ENCODE measurements around the gene FOXO1. TPM values are rescaled to one million over a fixed set of nuclear protein-coding genes. Genes with fewer than 3 reads are reported as not detected.

Gene FOXO1
- total RNA-seq, 1 donor from 2014 or later = 31.5 TPM

DNA sequence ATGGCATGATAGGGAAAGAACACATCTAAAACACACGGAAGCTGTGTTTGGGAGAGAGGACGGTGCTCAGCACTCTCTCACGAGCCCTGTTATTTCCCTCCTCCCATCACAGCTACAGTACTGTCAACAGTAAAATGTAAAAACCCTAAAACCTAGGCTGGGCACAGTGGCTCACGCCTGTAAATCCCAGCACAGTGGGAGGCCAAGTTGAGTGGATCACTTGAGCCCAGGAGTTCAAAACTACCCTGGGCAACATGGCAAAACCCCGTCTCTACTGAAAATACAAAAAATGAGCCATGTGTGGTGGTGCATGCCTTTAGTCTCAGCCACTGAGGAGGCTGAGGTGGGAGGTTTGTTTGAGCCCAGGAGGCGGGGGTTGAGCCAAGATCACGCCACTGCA, 54.8 kb downstream of the FOXO1 start:
- intact Hi-C loops (cut with micrococcal nuclease) = loop anchor here (2.0 to 5.0 kb wide), 2 partner anchors 124 to 159 kb away; partner anchors contain the start of gene MRPS31

DNA sequence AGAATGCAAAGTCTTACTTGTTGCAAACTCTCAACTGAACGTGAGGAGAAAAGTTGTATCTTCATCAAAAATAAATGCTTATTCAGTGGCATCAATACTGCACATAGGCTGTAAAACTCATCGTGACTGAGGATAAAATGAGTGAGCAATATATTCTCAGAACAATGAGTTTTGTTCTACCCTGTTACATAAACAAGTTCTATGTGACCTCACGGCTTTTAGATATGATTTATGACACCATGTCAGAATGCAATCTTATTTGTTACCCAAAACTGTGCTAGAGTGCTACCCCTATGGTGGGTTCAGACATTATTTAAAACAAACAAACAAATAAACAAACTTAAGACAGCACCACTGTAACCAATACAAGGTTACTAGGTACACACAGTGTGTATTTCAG, 55.4 kb downstream of the FOXO1 start:
- intact Hi-C loops (cut with micrococcal nuclease) = loop anchor here (5.0 kb wide), 1 partner anchor 124 kb away; no protein-coding TSS in a partner anchor

GRCh38 chr13:40609972-40610726, 56.3 kb downstream of the FOXO1 start:
- intact Hi-C loops (cut with micrococcal nuclease) = loop anchor here (5.0 kb wide), 1 partner anchor 123 kb away; no protein-coding TSS in a partner anchor

DNA sequence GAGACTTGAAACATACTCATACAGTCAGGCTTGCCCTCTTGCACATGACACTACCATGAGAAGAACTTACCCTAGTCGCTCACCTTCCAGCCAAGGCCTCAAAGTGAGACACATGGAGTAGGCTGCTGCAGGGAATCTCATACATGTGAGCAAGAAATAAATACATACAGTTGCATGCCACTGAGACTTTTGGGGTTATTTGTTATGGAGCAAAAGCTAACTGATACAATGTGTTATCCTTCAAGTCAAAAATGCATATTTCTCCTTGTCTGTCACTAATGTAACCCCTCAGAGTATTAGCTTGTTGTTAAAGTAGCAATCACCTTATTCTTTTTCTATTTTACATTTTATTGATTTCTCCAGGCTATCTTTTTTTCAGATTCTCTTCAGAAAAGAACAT, 58.1 kb downstream of the FOXO1 start:
- intact Hi-C loops (cut with micrococcal nuclease) = no loop called here

DNA sequence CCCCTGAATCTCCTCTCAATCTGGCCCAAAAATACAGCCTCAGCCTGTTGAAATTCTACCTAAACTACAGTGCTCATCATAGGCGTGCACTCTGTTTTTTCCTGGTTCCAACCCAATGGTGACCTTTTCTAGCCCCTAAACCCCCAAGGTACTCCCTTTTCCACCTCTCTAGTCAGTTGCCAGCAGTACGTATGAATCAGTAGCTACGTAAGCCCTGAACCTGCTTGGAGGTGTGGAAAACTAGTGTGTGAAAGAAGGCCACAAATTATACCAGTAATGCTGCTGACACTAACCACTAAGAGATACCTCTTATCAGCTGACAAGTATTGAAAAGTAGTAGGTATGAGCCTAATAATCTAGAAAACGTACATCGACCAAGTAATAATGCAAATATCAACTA, 60.9 kb downstream of the FOXO1 start:
- intact Hi-C loops (cut with micrococcal nuclease) = no loop called here

DNA sequence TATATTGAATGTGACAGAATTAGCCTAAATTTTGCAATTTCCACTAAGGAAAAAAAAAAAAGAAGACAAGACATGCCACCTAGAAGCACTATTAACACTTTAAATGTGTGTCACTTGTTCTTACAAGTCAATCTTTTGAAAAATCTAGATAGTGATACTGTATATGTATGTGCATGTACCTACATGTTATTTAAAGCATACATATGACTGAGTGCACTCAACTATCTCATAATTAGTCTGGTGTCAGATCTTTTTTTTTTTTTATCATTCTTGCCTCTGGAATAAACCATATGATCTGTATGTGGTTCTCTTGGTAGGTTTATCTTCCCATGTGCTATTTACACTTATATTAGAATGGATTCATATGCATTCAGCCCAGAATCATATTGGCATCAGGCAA, 62.3 kb downstream of the FOXO1 start:
- intact Hi-C loops (cut with micrococcal nuclease) = no loop called here

- intact Hi-C loops (cut with micrococcal nuclease) = no loop called here
Measured at GRCh38 chr13:40600149-40600751, 66.2 kb downstream of the FOXO1 start.

DNA sequence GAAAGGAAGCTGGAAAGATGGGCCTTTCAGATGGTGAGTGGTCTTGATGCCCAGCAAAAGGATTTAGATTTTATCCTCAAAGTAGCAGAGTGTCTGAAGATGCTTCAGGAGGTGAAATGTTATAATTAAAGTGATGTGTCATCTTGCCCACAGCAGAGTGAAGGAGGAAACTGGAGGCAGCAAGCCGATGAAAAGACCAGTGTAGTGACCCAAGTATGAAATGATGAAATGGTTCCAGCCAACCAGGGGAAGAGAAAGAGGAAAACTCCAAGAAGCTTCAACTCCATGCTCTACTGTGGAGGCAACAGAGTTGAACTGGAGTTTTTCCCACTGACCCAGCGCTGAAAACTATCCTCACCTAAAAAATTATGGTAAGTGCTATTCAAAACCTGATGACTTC, 66.7 kb downstream of the FOXO1 start:
- intact Hi-C loops (cut with micrococcal nuclease) = loop anchor here (5.0 kb wide), 1 partner anchor 38 kb away; no protein-coding TSS in a partner anchor

DNA sequence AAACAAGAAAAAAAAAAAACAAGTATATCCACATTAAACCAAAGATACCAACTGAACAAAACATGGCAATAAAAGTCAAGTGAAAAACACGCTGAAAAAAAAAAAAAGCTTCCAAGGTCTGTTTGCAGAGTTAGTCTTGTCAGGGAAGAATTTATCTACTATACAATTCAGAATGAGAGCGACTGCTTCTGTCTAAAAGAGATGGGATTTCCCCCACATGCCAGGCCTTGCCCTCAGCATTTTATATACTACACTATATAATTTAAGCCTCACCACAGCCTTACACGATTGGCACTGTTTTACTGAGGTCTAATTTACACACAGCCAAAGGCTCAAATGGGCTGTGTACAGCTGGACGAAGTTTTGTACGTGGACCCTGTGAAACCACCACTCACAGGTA, 67.3 kb downstream of the FOXO1 start:
- intact Hi-C loops (cut with micrococcal nuclease) = loop anchor here (5.0 kb wide), 1 partner anchor 38 kb away; no protein-coding TSS in a partner anchor

DNA sequence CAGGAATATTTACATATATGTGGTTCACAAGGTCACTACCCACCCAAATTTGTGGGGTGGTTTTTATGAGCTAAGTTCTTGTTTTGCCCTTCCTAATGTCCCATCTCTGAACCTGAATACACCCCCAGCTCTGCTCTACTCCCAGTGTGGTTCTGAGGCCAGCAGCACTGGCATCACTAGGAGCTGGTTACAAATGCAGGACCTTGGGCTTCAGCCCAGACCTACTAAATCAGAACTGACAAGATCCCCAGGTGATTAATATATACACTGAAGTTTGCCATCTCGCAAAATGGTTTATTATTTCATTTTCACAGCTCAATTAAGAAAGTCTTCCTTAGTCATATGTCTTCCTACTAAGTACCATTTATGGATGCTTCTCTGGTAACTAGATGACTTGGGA, 67.9 kb downstream of the FOXO1 start:
- intact Hi-C loops (cut with micrococcal nuclease) = loop anchor here (5.0 kb wide), 1 partner anchor 39 kb away; no protein-coding TSS in a partner anchor

- intact Hi-C loops (cut with micrococcal nuclease) = loop anchor here (5.0 kb wide), 1 partner anchor 39 kb away; no protein-coding TSS in a partner anchor
Measured at GRCh38 chr13:40597735-40598365, 68.6 kb downstream of the FOXO1 start.

DNA sequence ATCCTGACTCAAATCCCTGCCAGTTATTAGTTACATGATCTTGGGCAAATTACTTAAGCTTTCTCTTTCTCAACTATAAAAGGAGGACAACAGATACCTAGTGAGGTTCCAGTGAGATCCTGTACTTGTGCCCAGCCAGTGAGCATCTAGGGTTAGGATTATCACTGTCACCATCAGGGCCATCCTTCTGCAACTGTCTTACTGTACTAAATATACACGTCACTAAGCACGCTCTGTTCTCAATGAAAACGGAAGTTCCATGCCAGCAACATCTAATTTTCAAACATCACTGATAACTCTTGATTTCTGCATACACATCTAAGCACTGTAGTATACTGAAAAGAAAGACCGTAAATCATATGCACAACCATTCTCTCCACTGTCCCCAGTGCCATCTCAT, 70.0 kb downstream of the FOXO1 start:
- intact Hi-C loops (cut with micrococcal nuclease) = loop anchor here (5.0 kb wide), 1 partner anchor 41 kb away; no protein-coding TSS in a partner anchor

GRCh38 chr13:40595693-40596092, 70.7 kb downstream of the FOXO1 start:
- intact Hi-C loops (cut with micrococcal nuclease) = loop anchor here (5.0 kb wide), 1 partner anchor 42 kb away; no protein-coding TSS in a partner anchor

DNA sequence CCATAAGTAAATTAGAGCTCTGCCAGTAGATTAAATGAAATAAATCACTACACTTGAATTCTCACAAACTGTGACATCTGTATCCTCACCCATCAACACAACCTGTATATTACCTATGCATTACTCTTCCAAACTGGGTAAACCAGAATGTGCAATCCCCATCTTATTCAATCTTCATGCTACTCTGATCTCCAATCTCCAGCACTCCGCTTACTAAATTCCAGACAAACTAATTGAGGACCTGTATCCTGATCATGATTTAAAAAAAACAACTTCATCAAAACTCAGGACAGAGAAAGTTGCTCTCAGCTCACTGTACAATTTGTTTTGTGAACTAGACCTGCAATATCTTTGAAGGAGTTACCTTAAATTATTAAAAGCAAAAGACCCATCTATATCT, 74.4 kb downstream of the FOXO1 start:
- intact Hi-C loops (cut with micrococcal nuclease) = no loop called here

DNA sequence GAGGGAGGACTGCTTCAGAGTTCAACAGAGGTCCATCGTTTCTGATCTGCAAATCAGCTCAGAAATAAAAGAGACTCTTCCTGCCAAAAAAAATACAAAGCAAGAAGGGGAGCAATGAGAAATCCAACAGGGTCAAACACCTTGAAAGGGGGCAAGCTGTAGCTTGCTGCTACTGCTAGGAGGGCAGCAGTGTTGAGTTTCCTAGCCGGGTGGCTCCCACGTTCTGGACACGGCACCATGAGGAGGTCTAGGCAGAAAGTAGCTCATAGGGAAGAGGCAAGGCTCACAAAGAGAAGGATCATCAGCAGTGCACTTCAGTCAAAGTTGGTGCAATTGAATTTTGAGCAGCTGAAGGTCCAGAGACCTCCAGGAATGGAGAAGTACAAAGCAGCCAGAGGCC, 75.3 kb downstream of the FOXO1 start:
- intact Hi-C loops (cut with micrococcal nuclease) = no loop called here

- intact Hi-C loops (cut with micrococcal nuclease) = no loop called here
Measured at GRCh38 chr13:40590112-40590862, 76.2 kb downstream of the FOXO1 start.

- intact Hi-C loops (cut with micrococcal nuclease) = no loop called here
Measured at GRCh38 chr13:40589285-40590109, 76.9 kb downstream of the FOXO1 start.

DNA sequence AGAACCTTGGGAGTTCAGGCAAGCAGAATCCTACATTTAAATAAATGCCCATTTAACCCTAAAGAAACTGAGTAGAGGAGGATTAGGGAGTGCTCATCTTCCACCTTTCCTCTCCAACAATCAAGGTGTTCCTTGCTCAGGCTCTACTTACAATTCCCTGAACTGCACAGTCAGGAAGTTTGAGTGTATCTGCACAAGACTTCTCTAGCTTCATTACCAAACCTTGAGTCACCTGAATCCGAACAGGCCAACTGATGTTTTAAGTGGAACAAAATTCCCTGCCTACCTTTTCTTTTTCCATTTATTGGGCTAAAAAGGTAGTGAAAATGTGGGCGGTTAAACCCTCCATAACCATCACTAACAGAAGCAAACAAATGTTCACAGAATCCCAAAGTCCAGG, 78.3 kb downstream of the FOXO1 start:
- intact Hi-C loops (cut with micrococcal nuclease) = no loop called here

GRCh38 chr13:40586886-40587565, 79.4 kb downstream of the FOXO1 start:
- intact Hi-C loops (cut with micrococcal nuclease) = no loop called here

Measured in T-helper 2 cell treated with Interferon-gamma antibody and Interleukin-4, amounts not matched to agents 100 ng/mL and 5 ng/mL, for 36 hours (primary cell).